Psoas muscle (tissue), 8 donors: ENCODE measurements around the gene C16orf95. TPM values are rescaled to one million over a fixed set of nuclear protein-coding genes. Genes with fewer than 3 reads are reported as not detected.

ENCODE experiments used
- ATAC-seq, 4 donors: fragments of 200-7000 bp; cut with Tn5 transposase; one replicate each; pipeline ENCODE4 v1.9.1; 2020; ENCODE audit warnings: moderate library complexity in 3 of 4, mild to moderate bottlenecking in 2 of 4
- DNase-seq, 2 donors: peaks; one replicate each; pipeline ENCODE4 v3.0.0-alpha.2; 2020
- H3K27ac ChIP-seq: fragments of 200-600 bp; one replicate; pipeline ENCODE4 v1.8.0; 2022
- H3K27me3 ChIP-seq, 3 donors: fragments of 200-600 bp in 1 of 3; one replicate each; pipeline versions ENCODE4 v1.6.1 to v1.8.0; 2013 to 2022; ENCODE audit warnings: low read length in 2 of 3, mild to moderate bottlenecking in 2 of 3, moderate library complexity in 1 of 3; ENCODE audit not compliant: insufficient read depth in 3 of 3
- H3K36me3 ChIP-seq, 2 donors: fragments of 200-600 bp in 1 of 2; one replicate each; pipeline versions ENCODE4 v1.6.1 to v1.8.0; 2013 to 2022; ENCODE audit warnings: low read depth in 1 of 2, mild to moderate bottlenecking in 1 of 2, moderate library complexity in 1 of 2; ENCODE audit not compliant: insufficient read depth in 1 of 2
- H3K4me1 ChIP-seq: fragments of 200-600 bp; one replicate; pipeline ENCODE4 v1.8.0; 2022
- H3K4me3 ChIP-seq: fragments of 200-600 bp; one replicate; pipeline ENCODE4 v1.8.0; 2022; ENCODE audit warnings: mild to moderate bottlenecking
- H3K9me3 ChIP-seq: fragments of 200-600 bp; one replicate; pipeline ENCODE4 v1.8.0; 2022
- WGBS, 3 donors: extraction: QIAGEN DNeasy Blood & Tissue Kit; methylation state at CpG; one replicate each; pipeline versions ENCODE4 v1.1.6 to v1.1.7; 2013; 5-methylcytosine and 5-hydroxymethylcytosine counted together
- intact Hi-C, 2 donors: fragments of 100-400 bp; cut with DNase I; formaldehyde crosslinking; loops; one replicate each; pipeline versions ENCODE4 v1.11.0 to v1.14.2; 2022
- polyA plus RNA-seq, 3 donors: library from polyadenylated mRNA; stranded (reverse); fragments of 200-250 nt; gene quantifications; one replicate each; pipeline ENCODE4 v1.2.3, GENCODE V29; 2013
- total RNA-seq, 4 donors: library from RNA; stranded (reverse); fragmentation: NEBNext Ultra II Directional in 2 of 4; extraction: Animal tissue kit (Norgen Biotek cat#: 25700) in 2 of 4; gene quantifications; one replicate each; pipeline versions ENCODE4 v1.2.1 to v1.2.4, GENCODE V29; 2021 to 2023
- TF ChIP-seq, protein P1 (sequence below): fragments of 200-600 bp; IDR thresholded peaks from one replicate; pipeline ENCODE4 v1.8.0; 2022; ENCODE audit warnings: antibody characterized with exemption
- donor health status: healthy with polysubstance abuse.
- donor health status: DM: no; HTN: no; CAD: no; lungs with moderate emphysema.
- donor health status: Bipolar disorder and iron deficiency.
- donor health status: healthy.
- donor health status: DM: yes; HTN: yes; CAD: no.
- donor health status: DM: no; HTN: no; CAD: no.
- donor health status: DM: no; HTN: no; CAD: no.
- donor health status: DM: yes; HTN: yes; CAD: no.

Gene C16orf95
- total and polyA plus RNA-seq, 7 donors: 1.7 to 8.1 (median 5.4) TPM

DNA sequence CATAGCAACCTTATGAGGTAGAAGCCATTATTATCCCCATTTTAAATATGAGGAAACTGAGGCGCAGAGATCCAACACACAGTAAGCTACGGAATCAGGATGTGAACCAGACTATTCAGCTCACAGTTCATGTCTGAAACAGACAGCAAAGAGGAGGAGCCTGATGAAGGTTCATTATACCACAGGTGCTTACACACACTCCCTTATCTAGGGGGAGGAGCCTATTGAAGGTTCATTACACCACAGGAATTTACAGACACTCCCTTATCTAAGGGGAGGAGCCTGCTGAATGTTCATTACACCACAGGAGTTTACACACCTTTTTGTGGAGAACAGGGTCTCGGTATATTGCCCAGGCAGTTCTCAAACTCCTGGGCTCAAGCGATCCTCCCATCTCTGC, 21.9 kb downstream of the C16orf95 start:
- TF ChIP-seq, protein P1, sequence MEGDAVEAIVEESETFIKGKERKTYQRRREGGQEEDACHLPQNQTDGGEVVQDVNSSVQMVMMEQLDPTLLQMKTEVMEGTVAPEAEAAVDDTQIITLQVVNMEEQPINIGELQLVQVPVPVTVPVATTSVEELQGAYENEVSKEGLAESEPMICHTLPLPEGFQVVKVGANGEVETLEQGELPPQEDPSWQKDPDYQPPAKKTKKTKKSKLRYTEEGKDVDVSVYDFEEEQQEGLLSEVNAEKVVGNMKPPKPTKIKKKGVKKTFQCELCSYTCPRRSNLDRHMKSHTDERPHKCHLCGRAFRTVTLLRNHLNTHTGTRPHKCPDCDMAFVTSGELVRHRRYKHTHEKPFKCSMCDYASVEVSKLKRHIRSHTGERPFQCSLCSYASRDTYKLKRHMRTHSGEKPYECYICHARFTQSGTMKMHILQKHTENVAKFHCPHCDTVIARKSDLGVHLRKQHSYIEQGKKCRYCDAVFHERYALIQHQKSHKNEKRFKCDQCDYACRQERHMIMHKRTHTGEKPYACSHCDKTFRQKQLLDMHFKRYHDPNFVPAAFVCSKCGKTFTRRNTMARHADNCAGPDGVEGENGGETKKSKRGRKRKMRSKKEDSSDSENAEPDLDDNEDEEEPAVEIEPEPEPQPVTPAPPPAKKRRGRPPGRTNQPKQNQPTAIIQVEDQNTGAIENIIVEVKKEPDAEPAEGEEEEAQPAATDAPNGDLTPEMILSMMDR: no peak
- WGBS, 3 donors: 85 to 95% (median 93%) methylated on average over 4 of the region's 4 CpGs
- Histone ChIP-seq H3K4me3 (no peak overlapping the region), H3K27ac (no peak overlapping the region), H3K4me1 (no peaks in the 10 kb centered on the region), H3K36me3 (no peaks in the 10 kb centered on the region), H3K27me3 (no peaks in the 10 kb centered on the region), H3K9me3 (no peaks in the 10 kb centered on the region)
- ATAC-seq: no peak
- intact Hi-C loops: no loop called here
- no peak for DNase-seq

GRCh38 chr16:87293990-87294389, 23.2 kb downstream of the C16orf95 start:
- no peaks in the 10 kb centered on the region for H3K27me3 ChIP-seq
- TF ChIP-seq, protein P1: no peak
- DNase-seq (no peak), ATAC-seq (no peak)
- H3K4me3 ChIP-seq: no peak overlapping the region
- 93 to 98% (median 95%) methylated on average over 3 of the region's 3 CpGs for WGBS, 3 donors
- H3K9me3 ChIP-seq: no peaks in the 10 kb centered on the region
- intact Hi-C loops: no loop called here
- no peaks in the 10 kb centered on the region for H3K36me3 ChIP-seq
- no peak overlapping the region for H3K27ac ChIP-seq
- H3K4me1 ChIP-seq: no peaks in the 10 kb centered on the region

- H3K27me3 ChIP-seq: no peaks in the 10 kb centered on the region
- no peaks in the 10 kb centered on the region for H3K4me1 ChIP-seq
- DNase-seq (no peak), ATAC-seq (no peak)
- intact Hi-C loops: no loop called here
- TF ChIP-seq, protein P1: no peak
- H3K36me3 ChIP-seq: no peaks in the 10 kb centered on the region
- 92 to 97% (median 96%) methylated on average over 6 of the region's 6 CpGs for WGBS, 3 donors
- no peaks in the 10 kb centered on the region for H3K9me3 ChIP-seq
- no peak overlapping the region for H3K27ac ChIP-seq
- H3K4me3 ChIP-seq: no peak overlapping the region
These were observed 25.2 kb downstream of the C16orf95 start for GRCh38 chr16:87291944-87292343.

DNA sequence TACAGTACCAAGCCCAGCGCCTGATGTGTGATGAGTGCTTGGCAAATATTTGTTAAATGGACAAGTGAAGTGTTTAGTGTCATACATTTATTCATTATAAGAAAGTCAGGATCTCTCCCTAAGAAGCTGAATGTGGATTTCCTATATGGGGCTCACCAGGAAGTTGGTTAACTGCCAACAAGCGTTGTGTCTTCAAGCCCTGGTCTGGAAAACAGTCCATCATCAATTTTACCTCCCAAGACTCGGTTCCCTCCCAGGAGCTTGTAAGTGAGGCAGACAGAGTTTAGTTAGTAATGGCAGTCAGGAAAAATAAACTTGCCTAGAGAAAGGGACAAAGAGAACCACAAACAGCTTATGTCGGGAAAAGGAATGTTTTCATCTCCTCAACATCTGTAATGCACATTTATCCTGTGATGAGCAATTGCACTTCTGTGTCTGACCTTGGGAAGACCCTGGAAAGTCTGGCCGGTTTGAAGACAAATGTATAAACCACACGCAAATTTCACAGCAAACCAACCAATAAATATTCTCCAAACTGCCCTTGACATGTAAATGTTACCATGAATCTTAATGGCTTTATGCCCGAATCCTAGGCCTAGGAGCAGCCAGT, 28.3 kb downstream of the C16orf95 start:
- no peak overlapping the region for H3K4me3 ChIP-seq
- no peak for ATAC-seq
- DNase-seq: no peak
- WGBS, 3 donors: 59 to 63% (median 62%) methylated on average over 7 of the region's 7 CpGs
- H3K4me1 ChIP-seq: no peaks in the 10 kb centered on the region
- TF ChIP-seq, protein P1: no peak
- H3K36me3 ChIP-seq: no peaks in the 10 kb centered on the region
- no peaks in the 10 kb centered on the region for H3K27me3 ChIP-seq
- H3K9me3 ChIP-seq: no peaks in the 10 kb centered on the region
- no peak overlapping the region for H3K27ac ChIP-seq
- intact Hi-C loops: no loop called here
